Measurements from ENCODE around the gene SPRYD4.
"Not testable (repeated sequence)": the region's sequence is repeated elsewhere in the genome, so short reads cannot be mapped to it uniquely, and the experiment has no call there.

DNA sequence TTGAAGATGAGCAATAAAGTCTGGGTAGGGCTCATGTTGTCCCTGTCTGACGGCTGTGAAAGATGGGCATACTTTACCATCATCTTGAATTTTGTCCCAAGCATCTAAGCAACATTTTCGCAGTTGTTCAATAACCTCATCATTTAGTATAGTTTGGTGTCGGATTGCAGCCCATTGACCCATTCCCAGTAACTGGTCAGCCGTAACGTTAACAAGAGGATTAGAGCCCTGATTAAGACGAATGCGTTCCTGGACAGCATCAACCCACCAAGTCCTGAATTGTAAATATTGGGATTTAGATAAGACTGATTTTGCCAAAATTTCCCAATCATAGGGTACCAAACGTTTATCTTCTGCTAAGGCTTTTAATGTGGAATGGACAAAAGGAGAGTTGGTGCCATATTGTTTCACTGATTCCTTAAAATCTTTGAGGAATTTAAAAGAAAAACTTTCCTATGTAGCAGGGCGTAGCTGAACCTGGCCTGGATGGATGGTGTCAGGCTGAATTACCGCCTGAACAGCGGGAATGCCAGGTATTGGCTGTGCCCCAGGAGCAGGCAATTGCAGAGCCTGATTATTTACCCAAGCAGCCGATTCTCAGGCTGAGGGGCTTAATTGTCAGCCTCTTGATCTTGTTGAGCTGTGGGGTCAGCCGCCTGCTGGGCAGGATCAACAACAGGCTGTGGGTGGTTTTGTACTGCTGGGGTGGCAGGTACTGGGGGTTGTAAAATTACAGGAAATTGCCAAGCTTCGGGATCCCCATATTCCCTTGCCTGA lies 29.9 kb downstream of the SPRYD4 start:
- not testable (repeated sequence) for TF ChIP-seq ZNF274 (IDR thresholded peaks at IDR 0.05; ENCODE audit: low read depth, low read length); SUZ12 (IDR thresholded peaks at IDR 0.05; ENCODE audit: extremely low read depth, insufficient read depth, insufficient read length)

Measured in NT2/D1 (cell line).